MG63 (cell line): Measurements from ENCODE around the gene CHCHD1. TPM values are rescaled to one million over a fixed set of nuclear protein-coding genes. Genes with fewer than 3 reads are reported as not detected.
"Not testable (repeated sequence)": the region's sequence is repeated elsewhere in the genome, so short reads cannot be mapped to it uniquely, and the experiment has no call there.

Source experiments
- DNase-seq: peaks from one replicate; pipeline ENCODE4 v3.0.0-alpha.2; 2020
- H3K27me3 ChIP-seq: fragments of 250-450 bp; sonication (Bioruptor Pico); 2 replicates; pipeline ENCODE4 v1.5.1; 2020; ENCODE audit warnings: mild to moderate bottlenecking, moderate library complexity
- H3K36me3 ChIP-seq: fragments of 250-450 bp; sonication (Bioruptor Pico); 2 replicates; pipeline ENCODE4 v1.5.1; 2020; ENCODE audit warnings: mild to moderate bottlenecking, moderate library complexity
- H3K4me3 ChIP-seq: fragments of 250-450 bp; sonication (Bioruptor Pico); 2 replicates; pipeline ENCODE4 v1.5.1; 2020; ENCODE audit warnings: mild to moderate bottlenecking, moderate library complexity
- H3K9me3 ChIP-seq: fragments of 250-450 bp; sonication (Bioruptor Pico); 2 replicates; pipeline ENCODE4 v1.5.1; 2020; ENCODE audit warnings: mild to moderate bottlenecking, moderate library complexity
- total RNA-seq: library from RNA; depleted of rRNA; stranded (reverse); fragments of >200 nt; shearing (Covaris generic); gene quantifications from 2 replicates; pipeline ENCODE4 v1.2.3, GENCODE V29; 2014; ENCODE audit warnings: low replicate concordance; rRNA removed

CHCHD1 gene
- total RNA-seq, 1 experiment from 2014 or later = 58.5 TPM

GRCh38 chr10:73814896-73815718 is 33.3 kb downstream of the CHCHD1 start:
- no peak for DNase-seq
- no peak overlapping the region for H3K4me3 ChIP-seq
- H3K9me3 ChIP-seq = no peaks in the 10 kb centered on the region

GRCh38 chr10:73815719-73816030 is 33.8 kb downstream of the CHCHD1 start:
- H3K9me3 ChIP-seq = no peaks in the 10 kb centered on the region
- no peak for DNase-seq
- no peak overlapping the region for H3K4me3 ChIP-seq
- no peaks in the 10 kb centered on the region for H3K27me3 ChIP-seq
- H3K36me3 ChIP-seq = peaks cover 33% of the 10 kb centered on the region

More at GRCh38 chr10:73814896-73815718, 33.3 kb downstream of the CHCHD1 start:
- Histone ChIP-seq H3K27me3 (no peaks in the 10 kb centered on the region), H3K36me3 (peaks cover 33% of the 10 kb centered on the region)

GRCh38 chr10:73816917-73817729 is 35.3 kb downstream of the CHCHD1 start:
- Histone ChIP-seq H3K27me3 (no peaks in the 10 kb centered on the region), H3K4me3 (no peak overlapping the region), H3K36me3 (peaks cover 39% of the 10 kb centered on the region), H3K9me3 (no peaks in the 10 kb centered on the region)
- peak; percentile 62 for DNase-seq

DNA sequence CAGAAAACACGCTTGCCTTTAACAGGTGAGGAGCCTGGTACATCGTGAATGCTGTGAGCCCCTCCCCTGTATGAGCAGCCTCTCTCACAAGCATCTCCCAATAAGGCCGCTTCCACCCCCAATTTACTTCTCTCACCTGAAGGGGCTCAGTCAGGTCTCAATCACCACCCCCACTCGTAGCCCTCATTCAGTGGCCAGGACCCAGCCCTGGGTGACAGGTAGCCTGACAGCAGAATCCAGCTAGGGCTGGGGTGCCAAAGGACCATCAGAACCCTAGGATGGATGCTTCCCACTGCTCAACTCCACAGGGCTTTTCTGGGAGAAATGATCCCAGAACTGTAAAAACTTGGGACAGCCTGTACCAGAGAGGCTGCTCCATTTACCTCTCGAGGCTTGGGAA is 36.0 kb downstream of the CHCHD1 start:
- Histone ChIP-seq H3K27me3 (no peaks in the 10 kb centered on the region), H3K9me3 (no peaks in the 10 kb centered on the region), H3K36me3 (peaks cover 37% of the 10 kb centered on the region), H3K4me3 (no peak overlapping the region)
- DNase-seq = no peak

GRCh38 chr10:73818402-73818801 is 36.6 kb downstream of the CHCHD1 start:
- H3K36me3 ChIP-seq = peaks cover 36% of the 10 kb centered on the region
- DNase-seq = no peak
- H3K27me3 ChIP-seq = no peaks in the 10 kb centered on the region
- no peaks in the 10 kb centered on the region for H3K9me3 ChIP-seq
- no peak overlapping the region for H3K4me3 ChIP-seq

GRCh38 chr10:73819081-73819480 is 37.2 kb downstream of the CHCHD1 start:
- Histone ChIP-seq H3K4me3 (no peak overlapping the region), H3K9me3 (no peaks in the 10 kb centered on the region), H3K27me3 (no peaks in the 10 kb centered on the region), H3K36me3 (peaks cover 32% of the 10 kb centered on the region)
- no peak for DNase-seq

GRCh38 chr10:73819513-73820093 is 37.8 kb downstream of the CHCHD1 start:
- Histone ChIP-seq H3K27me3 (no peaks in the 10 kb centered on the region), H3K9me3 (no peaks in the 10 kb centered on the region), H3K36me3 (peaks cover 29% of the 10 kb centered on the region), H3K4me3 (no peak overlapping the region)
- DNase-seq = no peak

GRCh38 chr10:73823391-73823790 is 41.5 kb downstream of the CHCHD1 start:
- H3K4me3 ChIP-seq = no peak overlapping the region
- no peak for DNase-seq
- no peaks in the 10 kb centered on the region for H3K27me3 ChIP-seq
- H3K9me3 ChIP-seq = no peaks in the 10 kb centered on the region
- peaks cover 23% of the 10 kb centered on the region for H3K36me3 ChIP-seq

GRCh38 chr10:73824146-73824725 is 42.4 kb downstream of the CHCHD1 start:
- H3K36me3 ChIP-seq = peaks cover 26% of the 10 kb centered on the region
- no peak overlapping the region for H3K4me3 ChIP-seq
- no peaks in the 10 kb centered on the region for H3K9me3 ChIP-seq
- no peaks in the 10 kb centered on the region for H3K27me3 ChIP-seq
- no peak for DNase-seq

GRCh38 chr10:73827346-73828089 is 45.7 kb downstream of the CHCHD1 start:
- peak; percentile 84 for DNase-seq
- H3K36me3 ChIP-seq = peaks cover 23% of the 10 kb centered on the region

DNA sequence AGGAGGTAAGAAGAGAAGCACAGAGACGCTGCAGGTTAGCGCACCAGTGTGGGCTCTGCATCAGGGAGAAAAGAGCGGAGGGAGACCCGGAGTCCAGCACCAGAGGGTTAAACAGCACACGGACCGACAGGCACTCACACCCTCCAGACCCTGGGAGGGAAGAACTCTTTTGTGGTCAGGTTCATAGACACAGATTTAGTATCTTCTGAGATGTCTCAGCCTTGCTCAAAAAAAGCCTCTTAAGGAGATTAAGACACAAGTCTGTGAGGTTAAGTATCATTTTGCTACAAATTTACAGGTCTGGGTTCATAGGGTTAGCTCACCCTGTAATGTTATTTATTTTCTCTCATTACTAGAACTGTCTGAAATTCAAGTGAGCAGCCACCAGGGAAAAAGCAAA is 46.3 kb downstream of the CHCHD1 start:
- H3K4me3 ChIP-seq = no peak overlapping the region
- H3K27me3 ChIP-seq = no peaks in the 10 kb centered on the region
- no peak for DNase-seq
- H3K9me3 ChIP-seq = no peaks in the 10 kb centered on the region
- peaks cover 23% of the 10 kb centered on the region for H3K36me3 ChIP-seq

More at GRCh38 chr10:73827346-73828089, 45.7 kb downstream of the CHCHD1 start:
- no peaks in the 10 kb centered on the region for H3K9me3 ChIP-seq
- H3K27me3 ChIP-seq = no peaks in the 10 kb centered on the region
- H3K4me3 ChIP-seq = no peak overlapping the region

DNA sequence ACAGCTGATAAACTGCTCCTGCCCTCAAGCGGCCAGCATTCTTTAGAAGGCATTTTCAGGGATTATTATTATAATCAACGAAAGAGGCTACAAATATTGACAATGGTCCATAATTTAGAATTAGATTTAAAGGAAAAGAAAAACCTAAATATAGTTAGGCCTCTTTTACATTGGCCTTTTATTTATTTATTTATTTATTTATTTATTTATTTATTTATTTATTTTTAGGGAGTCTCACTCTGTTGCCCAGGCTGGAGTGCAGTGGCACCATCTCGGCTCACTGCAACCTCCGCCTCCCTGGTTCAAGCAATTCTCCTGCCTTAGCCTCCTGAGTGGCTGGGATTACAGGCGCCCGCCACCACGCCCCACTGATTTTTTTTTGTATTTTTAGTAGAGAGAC is 47.2 kb downstream of the CHCHD1 start:
- H3K36me3 ChIP-seq = peaks cover 23% of the 10 kb centered on the region
- H3K9me3 ChIP-seq, DNase-seq, H3K4me3 ChIP-seq, H3K27me3 ChIP-seq: not testable (repeated sequence)

Other genes starting within 250 kb of the CHCHD1 start
- gene USP54, start 190.7 kb upstream of the CHCHD1 start, total RNA-seq = 5.3 and 10.2 TPM in 2 replicates
- not detected in 2 replicates for gene MYOZ1, start 140.6 kb upstream of the CHCHD1 start, total RNA-seq
- not detected in 2 replicates for gene SYNPO2L, start 126.0 kb upstream of the CHCHD1 start, total RNA-seq
- gene AGAP5, start 83.9 kb upstream of the CHCHD1 start, total RNA-seq = 1.1 and 3.1 TPM in 2 replicates
- 58.8 and 74.6 TPM in 2 replicates for gene SEC24C, start 37.7 kb upstream of the CHCHD1 start, total RNA-seq
- gene ZSWIM8, start 3.6 kb downstream of the CHCHD1 start, total RNA-seq = 12.3 and 24.1 TPM in 2 replicates
- gene NDST2, start 29.6 kb downstream of the CHCHD1 start, total RNA-seq = 1.8 and 4.2 TPM in 2 replicates
- gene CAMK2G, start 92.5 kb downstream of the CHCHD1 start, total RNA-seq = 16.5 and 24.0 TPM in 2 replicates
- gene PLAU, start 129.1 kb downstream of the CHCHD1 start, total RNA-seq = 169 and 219 TPM in 2 replicates
- gene VCL, start 216.1 kb downstream of the CHCHD1 start, total RNA-seq = 109 and 112 TPM in 2 replicates